ENCODE measurements around the gene RUNX1.

Gene RUNX1

DNA sequence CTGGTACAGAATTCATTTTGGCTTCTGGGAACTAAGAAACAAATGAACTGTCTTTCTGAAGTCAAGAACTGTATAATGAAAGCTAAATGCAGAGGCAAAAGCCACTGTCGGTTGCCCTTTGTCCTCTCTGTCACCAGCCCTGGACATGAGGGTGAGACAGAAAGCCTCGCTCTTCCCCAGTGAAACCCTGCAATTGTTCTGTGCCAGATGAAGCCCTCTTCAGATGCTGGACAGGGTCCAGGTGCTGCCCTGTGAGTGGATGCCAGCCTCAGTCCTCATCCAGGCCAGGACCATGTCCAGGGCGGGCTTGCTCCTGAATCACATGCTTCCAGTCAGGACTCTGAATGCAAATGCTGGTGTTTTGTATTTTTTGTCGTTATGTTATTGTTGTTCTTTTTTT, 138.7 kb downstream of the RUNX1 start:
- no peak overlapping the region for H3K23ac ChIP-seq (ENCODE audit: low read length)
- no peaks in the 10 kb centered on the region for H3K36me3 ChIP-seq (ENCODE audit: control insufficient read depth, insufficient read depth, low read length)
- H3K4me2 ChIP-seq (ENCODE audit: low read length), result no peak overlapping the region
- no CpG with 5 or more reads among the region's 4 CpGs for WGBS (ENCODE audit: extremely low coverage, insufficient coverage, low lambda C conversion rate)
- H3K27ac ChIP-seq (ENCODE audit: low read depth, low read length), result no peak overlapping the region
- H3K4me3 ChIP-seq (ENCODE audit: low read length), result no peak overlapping the region
- H3K79me2 ChIP-seq (ENCODE audit: control insufficient read depth, insufficient read depth, low read length), result no peaks in the 10 kb centered on the region
- no peak overlapping the region for H3K4ac ChIP-seq (ENCODE audit: low read depth, low read length)
- H2BK15ac ChIP-seq (replicated peaks; ENCODE audit: low read depth), result peak overlapping the region; percentile 59
- no peaks in the 10 kb centered on the region for H3K27me3 ChIP-seq (ENCODE audit: insufficient read depth, low read length, poor library complexity)
- no peak for DNase-seq
- peak overlapping the region; percentile 51 for H3K18ac ChIP-seq (ENCODE audit: low read length)
- no peak overlapping the region for H2BK120ac ChIP-seq (ENCODE audit: low read depth, low read length)
- H3K9ac ChIP-seq (ENCODE audit: low read length), result no peak overlapping the region
- H4K8ac ChIP-seq (ENCODE audit: low read depth, low read length), result no peak overlapping the region
- peak overlapping the region; percentile 73 for H3K56ac ChIP-seq (ENCODE audit: low read length)
- H3K4me1 ChIP-seq (ENCODE audit: control insufficient read depth, low read depth, low read length), result peaks cover 10% of the 10 kb centered on the region
- H3K79me1 ChIP-seq (ENCODE audit: low read length), result no peaks in the 10 kb centered on the region
- peak overlapping the region; percentile 70 for H2AK5ac ChIP-seq (ENCODE audit: low read length)
- H2BK5ac ChIP-seq (ENCODE audit: low read length), result peak overlapping the region; percentile 81
- H4K5ac ChIP-seq (ENCODE audit: low read length), result no peak overlapping the region

DNA sequence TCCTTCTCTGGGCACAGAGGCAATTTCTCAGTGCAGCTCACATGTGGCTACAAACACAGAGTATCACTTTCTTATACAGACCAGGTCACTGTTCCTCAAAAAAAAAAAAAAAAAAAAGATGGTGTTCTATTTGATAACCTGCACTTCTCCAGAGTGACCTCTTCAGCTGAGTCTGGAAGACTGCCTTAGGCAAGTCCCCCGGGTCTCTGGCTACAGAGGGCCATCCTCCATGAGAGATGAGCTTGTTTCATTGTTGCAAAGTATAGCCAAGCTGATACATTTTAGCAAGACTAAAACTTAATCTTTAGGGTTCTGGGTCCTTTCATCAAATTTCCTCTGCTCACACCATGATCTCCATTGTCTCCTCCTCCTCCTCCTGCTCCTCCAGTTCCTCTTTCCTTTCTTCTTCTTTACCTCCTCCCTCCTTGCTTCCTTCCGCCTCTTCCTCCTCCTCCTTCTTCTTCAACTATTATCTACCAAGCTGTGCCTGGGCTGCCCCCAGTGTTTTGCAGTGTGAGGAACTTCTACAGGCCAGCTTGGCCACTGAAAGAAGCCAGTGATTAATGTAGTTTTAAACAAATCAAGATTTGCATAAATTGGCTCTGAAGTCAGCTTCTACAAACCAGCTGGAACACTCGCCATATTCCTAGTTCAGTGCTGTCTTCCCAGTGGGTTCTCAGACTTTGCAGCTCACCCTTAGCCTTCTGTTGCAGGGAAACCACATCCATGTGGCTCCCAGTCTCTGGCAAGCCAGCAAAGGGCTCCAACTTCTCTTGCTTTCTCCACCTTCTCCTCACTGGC, 139.4 kb downstream of the RUNX1 start:
- Histone ChIP-seq H2BK120ac (ENCODE audit: low read depth, low read length) (no peak overlapping the region), H3K79me1 (ENCODE audit: low read length) (no peaks in the 10 kb centered on the region), H2AK5ac (ENCODE audit: low read length) (peak overlapping the region; percentile 62), H2BK15ac (replicated peaks; ENCODE audit: low read depth) (no peak overlapping the region), H3K4me1 (ENCODE audit: control insufficient read depth, low read depth, low read length) (peaks cover 11% of the 10 kb centered on the region), H3K9ac (ENCODE audit: low read length) (no peak overlapping the region), H3K36me3 (ENCODE audit: control insufficient read depth, insufficient read depth, low read length) (no peaks in the 10 kb centered on the region), H3K27me3 (ENCODE audit: insufficient read depth, low read length, poor library complexity) (no peaks in the 10 kb centered on the region), H3K18ac (ENCODE audit: low read length) (peak overlapping the region; percentile 39), H2BK5ac (ENCODE audit: low read length) (peak overlapping the region; percentile 79), H3K4ac (ENCODE audit: low read depth, low read length) (no peak overlapping the region), H3K27ac (ENCODE audit: low read depth, low read length) (no peak overlapping the region), H4K8ac (ENCODE audit: low read depth, low read length) (peak overlapping the region; percentile 91), H3K23ac (ENCODE audit: low read length) (no peak overlapping the region), H4K5ac (ENCODE audit: low read length) (no peak overlapping the region), H3K4me2 (ENCODE audit: low read length) (no peak overlapping the region), H3K56ac (ENCODE audit: low read length) (peak overlapping the region; percentile 68), H3K4me3 (ENCODE audit: low read length) (no peak overlapping the region), H3K79me2 (ENCODE audit: control insufficient read depth, insufficient read depth, low read length) (no peaks in the 10 kb centered on the region)
- peak; percentile 31 for DNase-seq
- WGBS (ENCODE audit: extremely low coverage, insufficient coverage, low lambda C conversion rate), result no CpG with 5 or more reads among the region's 3 CpGs

DNA sequence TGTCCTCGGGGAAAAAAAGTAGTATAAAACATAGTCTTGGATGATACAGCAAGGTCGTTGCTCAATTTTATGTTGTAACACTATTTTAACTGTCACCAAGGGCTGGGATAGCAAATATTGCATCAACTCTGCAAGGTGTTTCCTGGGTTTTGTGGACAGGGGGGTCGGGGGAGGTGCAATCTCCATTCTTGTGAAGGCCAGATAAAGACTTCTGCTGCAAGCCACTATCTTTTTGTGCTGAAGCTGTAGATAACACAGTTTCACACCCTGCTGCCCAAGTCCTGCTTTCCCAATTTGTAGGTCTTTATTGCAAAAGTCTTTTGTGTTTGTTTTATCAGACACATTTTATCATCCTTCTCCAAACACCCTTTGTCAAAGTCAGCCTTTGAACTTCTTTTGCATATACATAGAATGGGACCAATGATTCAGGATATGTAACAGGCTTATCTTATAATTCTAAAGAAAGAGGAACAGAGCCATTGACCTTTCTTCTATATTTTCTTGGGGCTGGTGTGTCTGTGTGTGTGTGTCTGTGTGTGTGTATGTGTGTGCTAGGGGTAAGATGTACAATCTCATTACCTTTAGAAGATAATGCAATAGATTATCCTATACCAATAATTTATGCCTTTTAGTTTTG, 140.6 kb downstream of the RUNX1 start:
- H3K36me3 ChIP-seq (ENCODE audit: control insufficient read depth, insufficient read depth, low read length), result no peaks in the 10 kb centered on the region
- peaks cover 11% of the 10 kb centered on the region for H3K4me1 ChIP-seq (ENCODE audit: control insufficient read depth, low read depth, low read length)
- no peaks in the 10 kb centered on the region for H3K27me3 ChIP-seq (ENCODE audit: insufficient read depth, low read length, poor library complexity)
- WGBS (ENCODE audit: extremely low coverage, insufficient coverage, low lambda C conversion rate), result no CpG with 5 or more reads among the region's 3 CpGs
- no peak overlapping the region for H2BK120ac ChIP-seq (ENCODE audit: low read depth, low read length)
- H3K4me2 ChIP-seq (ENCODE audit: low read length), result no peak overlapping the region
- H3K9ac ChIP-seq (ENCODE audit: low read length), result no peak overlapping the region
- H3K23ac ChIP-seq (ENCODE audit: low read length), result no peak overlapping the region
- peak overlapping the region; percentile 90 for H3K18ac ChIP-seq (ENCODE audit: low read length)
- no peak overlapping the region for H4K8ac ChIP-seq (ENCODE audit: low read depth, low read length)
- DNase-seq, result peak; percentile 89
- H4K5ac ChIP-seq (ENCODE audit: low read length), result no peak overlapping the region
- no peak overlapping the region for H2BK15ac ChIP-seq (replicated peaks; ENCODE audit: low read depth)
- H3K27ac ChIP-seq (ENCODE audit: low read depth, low read length), result no peak overlapping the region
- no peaks in the 10 kb centered on the region for H3K79me1 ChIP-seq (ENCODE audit: low read length)
- no peak overlapping the region for H3K56ac ChIP-seq (ENCODE audit: low read length)
- no peaks in the 10 kb centered on the region for H3K79me2 ChIP-seq (ENCODE audit: control insufficient read depth, insufficient read depth, low read length)
- no peak overlapping the region for H3K4ac ChIP-seq (ENCODE audit: low read depth, low read length)
- H2AK5ac ChIP-seq (ENCODE audit: low read length), result no peak overlapping the region
- no peak overlapping the region for H3K4me3 ChIP-seq (ENCODE audit: low read length)
- peak overlapping the region; percentile 87 for H2BK5ac ChIP-seq (ENCODE audit: low read length)

DNA sequence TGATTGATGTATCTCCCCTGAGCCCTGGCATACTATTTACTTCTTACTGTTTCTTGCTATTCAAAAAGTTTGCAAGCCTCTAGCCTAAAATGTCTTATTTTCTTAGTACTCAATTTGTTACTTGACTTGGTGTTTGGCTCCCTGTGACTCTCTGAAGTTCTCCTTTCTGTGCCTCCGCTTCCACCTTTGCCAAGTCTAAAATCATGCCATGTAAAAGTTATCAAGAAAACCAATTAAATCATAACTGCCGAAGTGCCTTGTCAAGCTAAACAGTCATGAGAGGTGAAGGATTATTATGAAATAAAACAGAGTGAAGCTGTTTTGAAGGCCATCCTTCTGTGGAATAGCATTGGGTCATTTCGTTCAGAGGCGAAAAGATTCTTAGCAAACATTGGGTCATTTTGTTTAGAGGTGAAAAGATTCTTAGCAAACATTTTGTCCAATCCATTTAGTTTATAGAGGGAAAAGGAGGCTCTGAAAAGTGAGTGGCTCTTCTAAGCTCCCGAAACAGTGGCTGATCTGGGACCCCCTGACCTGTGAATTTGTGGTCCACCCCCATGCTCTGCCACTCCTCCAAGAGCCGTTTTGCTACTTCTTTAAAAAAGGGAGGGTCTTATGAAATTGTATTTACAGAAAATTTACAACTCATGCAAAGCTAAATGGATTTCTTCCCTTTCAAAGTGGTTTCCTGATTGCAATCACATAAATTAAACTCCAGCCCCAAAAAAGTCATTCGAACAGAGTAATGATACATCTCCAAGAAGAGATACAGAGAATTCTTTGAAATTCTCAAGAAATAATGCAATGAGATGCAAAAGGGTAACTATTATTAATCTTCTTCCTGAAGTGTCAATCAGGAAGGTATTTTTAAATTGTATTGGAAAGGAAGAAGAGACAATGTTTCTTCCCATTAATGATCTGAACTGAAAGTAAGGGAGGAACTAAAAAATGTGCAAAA, 141.4 kb downstream of the RUNX1 start:
- Histone ChIP-seq H2AK5ac (ENCODE audit: low read length) (no peak overlapping the region), H4K5ac (ENCODE audit: low read length) (no peak overlapping the region), H3K56ac (ENCODE audit: low read length) (no peak overlapping the region), H3K4me2 (ENCODE audit: low read length) (no peak overlapping the region), H3K9ac (ENCODE audit: low read length) (no peak overlapping the region), H3K4me1 (ENCODE audit: control insufficient read depth, low read depth, low read length) (peaks cover 11% of the 10 kb centered on the region), H3K23ac (ENCODE audit: low read length) (no peak overlapping the region), H3K79me2 (ENCODE audit: control insufficient read depth, insufficient read depth, low read length) (no peaks in the 10 kb centered on the region), H2BK15ac (replicated peaks; ENCODE audit: low read depth) (peak overlapping the region; percentile 92), H4K8ac (ENCODE audit: low read depth, low read length) (no peak overlapping the region), H3K4ac (ENCODE audit: low read depth, low read length) (peak overlapping the region; percentile 70), H3K27ac (ENCODE audit: low read depth, low read length) (no peak overlapping the region), H3K4me3 (ENCODE audit: low read length) (no peak overlapping the region), H3K27me3 (ENCODE audit: insufficient read depth, low read length, poor library complexity) (no peaks in the 10 kb centered on the region), H3K18ac (ENCODE audit: low read length) (peak overlapping the region; percentile 84), H3K79me1 (ENCODE audit: low read length) (no peaks in the 10 kb centered on the region), H2BK120ac (ENCODE audit: low read depth, low read length) (peak overlapping the region; percentile 2), H2BK5ac (ENCODE audit: low read length) (no peak overlapping the region), H3K36me3 (ENCODE audit: control insufficient read depth, insufficient read depth, low read length) (no peaks in the 10 kb centered on the region)
- no peak for DNase-seq
- WGBS (ENCODE audit: extremely low coverage, insufficient coverage, low lambda C conversion rate), result no CpG with 5 or more reads among the region's 7 CpGs

DNA sequence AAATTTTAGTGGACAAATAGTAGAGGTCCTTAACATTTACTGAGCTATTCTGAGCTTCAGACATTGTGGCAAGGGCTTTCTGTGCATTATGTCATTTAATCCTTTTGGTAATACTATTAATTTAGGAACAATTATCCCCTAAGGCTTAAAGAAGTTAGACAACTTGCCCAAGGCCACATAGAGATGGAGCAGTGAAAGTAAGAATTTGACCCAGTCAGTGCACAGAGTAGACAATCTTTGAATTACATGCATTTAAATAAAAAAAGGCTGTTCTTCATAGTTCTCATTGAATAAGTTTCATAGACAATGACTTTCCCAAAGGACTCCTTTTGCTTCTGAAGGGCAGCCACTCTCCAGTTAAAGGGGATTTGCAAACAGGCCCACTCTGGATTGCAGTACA, 142.7 kb downstream of the RUNX1 start:
- Histone ChIP-seq H3K23ac (ENCODE audit: low read length) (no peak overlapping the region), H3K56ac (ENCODE audit: low read length) (no peak overlapping the region), H2BK15ac (replicated peaks; ENCODE audit: low read depth) (no peak overlapping the region), H3K18ac (ENCODE audit: low read length) (peak overlapping the region; percentile 68), H3K9ac (ENCODE audit: low read length) (no peak overlapping the region), H2BK120ac (ENCODE audit: low read depth, low read length) (no peak overlapping the region), H3K27me3 (ENCODE audit: insufficient read depth, low read length, poor library complexity) (no peaks in the 10 kb centered on the region), H4K5ac (ENCODE audit: low read length) (no peak overlapping the region), H2BK5ac (ENCODE audit: low read length) (no peak overlapping the region), H4K8ac (ENCODE audit: low read depth, low read length) (no peak overlapping the region), H3K4me1 (ENCODE audit: control insufficient read depth, low read depth, low read length) (peaks cover 11% of the 10 kb centered on the region), H3K36me3 (ENCODE audit: control insufficient read depth, insufficient read depth, low read length) (no peaks in the 10 kb centered on the region), H3K79me1 (ENCODE audit: low read length) (no peaks in the 10 kb centered on the region), H2AK5ac (ENCODE audit: low read length) (no peak overlapping the region), H3K79me2 (ENCODE audit: control insufficient read depth, insufficient read depth, low read length) (no peaks in the 10 kb centered on the region), H3K4me3 (ENCODE audit: low read length) (no peak overlapping the region), H3K4me2 (ENCODE audit: low read length) (no peak overlapping the region), H3K4ac (ENCODE audit: low read depth, low read length) (peak overlapping the region; percentile 55), H3K27ac (ENCODE audit: low read depth, low read length) (no peak overlapping the region)
- DNase-seq, result no peak
